Measurements from ENCODE around the gene MAGI2. TPM values are rescaled to one million over a fixed set of nuclear protein-coding genes. Genes with fewer than 3 reads are reported as not detected.

Gene MAGI2
- total and polyA plus RNA-seq, 2 of the 13 experiments (the other 11 are each of a cell fraction or from before 2014, with no cell fraction given) = 1.5 to 3.8 TPM

GRCh38 chr7:78367280-78367773, 1086.1 kb downstream of the MAGI2 start (continued):
- TF ChIP-seq ZBTB40 (IDR thresholded peaks at IDR 0.05) (no peak), ZBTB40 (CRISPR knock-in tag; IDR thresholded peaks at IDR 0.05) (peak; percentile 59; the same call in 1 of the 2 replicates)

DNA sequence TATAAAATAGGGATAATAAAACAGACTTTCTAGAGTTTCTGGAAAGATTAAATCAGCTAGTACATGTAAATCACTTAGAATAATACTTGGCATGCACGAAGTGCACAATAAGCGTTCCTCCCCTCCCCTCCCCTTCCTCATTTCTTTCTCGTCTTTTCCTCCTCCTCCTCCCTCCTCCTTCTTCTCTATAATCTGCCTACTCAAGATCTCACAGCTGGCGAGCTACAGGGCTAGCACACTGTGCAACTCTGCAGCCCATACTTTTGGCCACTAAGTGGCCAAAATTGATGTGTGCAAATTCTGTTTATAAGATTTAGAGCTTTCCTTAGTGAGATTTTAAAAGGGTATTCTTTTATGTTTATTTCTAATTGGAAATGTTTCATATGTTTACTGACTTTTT, 1089.6 kb downstream of the MAGI2 start:
- Histone ChIP-seq H3K4me2 (ENCODE audit: low read depth, low read length) (no peak overlapping the region), H3K27me3 (ENCODE audit: control insufficient read depth in 1 of 2, insufficient read depth in 2 of 2, low read length in 2 of 2) (no peaks in the 10 kb centered on the region), H3K9me3 (ENCODE audit: low read length) (no peaks in the 10 kb centered on the region), H3K36me3 (replicated peaks in 1 of 2; ENCODE audit: control insufficient read depth in 1 of 2, insufficient read depth in 2 of 2, low read length in 2 of 2) (no peaks in the 10 kb centered on the region), H2AFZ (ENCODE audit: low read length) (no peak overlapping the region), H3K9ac (ENCODE audit: insufficient read depth, low read depth, low read length) (no peak overlapping the region), H3K4me3 (replicated peaks in 1 of 3; ENCODE audit: insufficient read depth in 1 of 3, low read depth in 2 of 3, low read length in 3 of 3) (no peak overlapping the region), H3K4me1 (ENCODE audit: insufficient read depth, low read length) (no peaks in the 10 kb centered on the region), H4K20me1 (ENCODE audit: insufficient read depth, low read length) (no peaks in the 10 kb centered on the region; the same call in 1 of the 2 replicates), H3K27ac (ENCODE audit: extremely low read length, insufficient read depth, low read length) (no peak overlapping the region), H3K79me2 (ENCODE audit: insufficient read depth, low read length) (no peaks in the 10 kb centered on the region)
- intact Hi-C loops (cut with micrococcal nuclease; ENCODE audit: unreplicated experiment) (no loop called here), in situ Hi-C loops (cut with HindIII; ENCODE audit: extremely low pct_ligation_motif_present, low pct_unique_long_range_greater_than_20kb) (no loop called here)
- FAIRE-seq = no peak
- no peak for ATAC-seq
- CTCF ChIA-PET (ENCODE audit: low intra/inter-chr PET ratio, low total read pairs) = no interaction called here
- TF ChIP-seq PHB2 (IDR thresholded peaks at IDR 0.05; ENCODE audit: partially characterized antibody) (no peak), KDM5B (CRISPR knock-in tag; IDR thresholded peaks at IDR 0.05; ENCODE audit: borderline replicate concordance) (no peak), SETDB1 (CRISPR knock-in tag; IDR thresholded peaks at IDR 0.05; ENCODE audit: borderline replicate concordance) (no peak), CC2D1A (CRISPR knock-in tag; IDR thresholded peaks at IDR 0.05) (no peak), MTA1 (CRISPR knock-in tag; IDR thresholded peaks at IDR 0.05; ENCODE audit: borderline replicate concordance) (no peak), AKAP8 (CRISPR knock-in tag; IDR thresholded peaks at IDR 0.05) (no peak), BORCS8-MEF2B (CRISPR knock-in tag; IDR thresholded peaks at IDR 0.05) (no peak)
- no peak for DNase-seq (ENCODE audit: low spot score)
- POLR2A ChIA-PET = no interaction called here
- BruUV-seq (replicated peaks) = no TSS peak
- 39% methylated on average over 4 of the region's 4 CpGs for WGBS (ENCODE audit: low lambda C conversion rate)
